Body of pancreas (tissue), 4 donors: ENCODE data around the gene XIST. TPM values are rescaled to one million over a fixed set of nuclear protein-coding genes. Genes with fewer than 3 reads are reported as not detected.

Source experiments
- ATAC-seq: fragments of 150-250 bp; one replicate; pipeline ENCODE4 v1.9.1; 2016
- DNase-seq, 4 donors: peaks; one replicate each; pipeline ENCODE4 v3.0.0-alpha.2; 2019
- H3K27ac ChIP-seq, 4 donors: fragments of 200-600 bp; sonication (generic); 1 replicate in 3 of 4; 2 replicates in 1 of 4; pipeline versions ENCODE4 v1.5.1 to v1.6.1; 2016 to 2019; ENCODE audit warnings: mild to moderate bottlenecking in 1 of 4, mixed read lengths in 1 of 4, moderate library complexity in 1 of 4
- H3K27me3 ChIP-seq, 2 donors: fragments of 200-600 bp; sonication (generic); one replicate each; pipeline ENCODE4 v1.6.0; 2016; ENCODE audit warnings: mild to moderate bottlenecking in 1 of 2
- H3K36me3 ChIP-seq, 2 donors: fragments of 200-600 bp; sonication (generic); replicated peaks in 1 of 2; 2 replicates each; pipeline ENCODE4 v1.5.1; 2016; ENCODE audit warnings: low read depth in 2 of 2; ENCODE audit not compliant: insufficient read depth in 1 of 2
- H3K4me1 ChIP-seq: fragments of 200-600 bp; sonication (generic); one replicate; pipeline ENCODE4 v1.6.0; 2016
- H3K4me3 ChIP-seq, 2 donors: fragments of 200-600 bp; sonication (generic); 1 replicate in 1 of 2; 2 replicates in 1 of 2; pipeline ENCODE4 v1.5.1; 2016 to 2019
- H3K9me3 ChIP-seq, 3 donors: fragments of 200-600 bp; sonication (generic); 1 replicate in 2 of 3; 2 replicates in 1 of 3; pipeline ENCODE4 v1.5.1; 2016
- CTCF ChIP-seq, 7 experiments: fragments of 450-650 bp in 4 of 7; fragments of 200-600 bp in 3 of 7; sonication (generic) in 3 of 7; IDR thresholded peaks; one replicate each; pipeline ENCODE4 v1.5.1; 2016 to 2019; ENCODE audit warnings: antibody characterized with exemption in 7 of 7
- POLR2A ChIP-seq, 3 donors: fragments of 450-650 bp; IDR thresholded peaks; one replicate each; pipeline ENCODE4 v1.6.1; 2016; ENCODE audit warnings: antibody characterized with exemption in 3 of 3, mild to moderate bottlenecking in 2 of 3
- WGBS, 2 donors: methylation state at CpG; one replicate each; pipeline ENCODE4 v1.1.5; 2017; 5-methylcytosine and 5-hydroxymethylcytosine counted together
- intact Hi-C: fragments of 100-400 bp; cut with DNase I; formaldehyde crosslinking; loops from one replicate; pipeline ENCODE4 v1.15.1; 2023
- total RNA-seq, 2 donors: library from RNA; depleted of rRNA; stranded (reverse); fragments of >200 nt; gene quantifications; one replicate each; pipeline ENCODE4 v1.1.0, GENCODE V29; 2016

Gene XIST
- total RNA-seq, 2 donors from 2014 or later: 246 to 462 TPM

GRCh38 chrX:73840120-73840924 lies 12.2 kb downstream of the XIST start:
- ATAC-seq (no peak), DNase-seq (no peak)
- TF ChIP-seq POLR2A (IDR thresholded peaks at IDR 0.05) (no peak), CTCF (IDR thresholded peaks at IDR 0.05) (no peak)
- H3K9me3 ChIP-seq: no peaks in the 10 kb centered on the region
- H3K4me1 ChIP-seq: no peaks in the 10 kb centered on the region
- H3K27ac ChIP-seq: no peak overlapping the region
- H3K36me3 ChIP-seq: no peaks in the 10 kb centered on the region
- 61 to 69% methylated on average over 6 of the region's 6 CpGs for WGBS, 2 donors
- H3K4me3 ChIP-seq: no peak overlapping the region
- H3K27me3 ChIP-seq: no peaks in the 10 kb centered on the region
- intact Hi-C loops: no loop called here

- WGBS, 2 donors: 33 to 62% methylated on average over 1 of the region's 1 CpG
- no peaks in the 10 kb centered on the region for H3K4me1 ChIP-seq
Observed at GRCh38 chrX:73839152-73839551, 13.4 kb downstream of the XIST start.

GRCh38 chrX:73838123-73838522 lies 14.4 kb downstream of the XIST start:
- intact Hi-C loops: no loop called here
- H3K4me3 ChIP-seq: no peak overlapping the region
- ATAC-seq (no peak), DNase-seq (no peak)
- WGBS, 2 donors: 78 to 81% methylated on average over 3 of the region's 3 CpGs
- no peaks in the 10 kb centered on the region for H3K9me3 ChIP-seq
- H3K4me1 ChIP-seq: no peaks in the 10 kb centered on the region
- no peaks in the 10 kb centered on the region for H3K27me3 ChIP-seq
- H3K36me3 ChIP-seq: no peaks in the 10 kb centered on the region
- no peak for TF ChIP-seq POLR2A (IDR thresholded peaks at IDR 0.05)
- H3K27ac ChIP-seq: no peak overlapping the region

More at GRCh38 chrX:73839152-73839551, 13.4 kb downstream of the XIST start:
- H3K27ac ChIP-seq: no peak overlapping the region
- no peaks in the 10 kb centered on the region for H3K27me3 ChIP-seq
- no peak for ATAC-seq
- no peaks in the 10 kb centered on the region for H3K36me3 ChIP-seq
- H3K9me3 ChIP-seq: no peaks in the 10 kb centered on the region
- TF ChIP-seq POLR2A (IDR thresholded peaks at IDR 0.05): no peak
- no peak for TF ChIP-seq CTCF (IDR thresholded peaks at IDR 0.05)
- intact Hi-C loops: no loop called here
- H3K4me3 ChIP-seq: no peak overlapping the region
- no peak for DNase-seq

GRCh38 chrX:73836956-73837477 lies 15.5 kb downstream of the XIST start:
- WGBS, 2 donors: 8 to 22% methylated on average over 1 of the region's 1 CpG
- intact Hi-C loops: no loop called here
- no peaks in the 10 kb centered on the region for H3K36me3 ChIP-seq
- TF ChIP-seq CTCF (IDR thresholded peaks at IDR 0.05) (no peak), POLR2A (IDR thresholded peaks at IDR 0.05) (no peak)
- no peaks in the 10 kb centered on the region for H3K27me3 ChIP-seq
- H3K4me1 ChIP-seq: no peaks in the 10 kb centered on the region
- H3K27ac ChIP-seq: no peak overlapping the region
- ATAC-seq (no peak), DNase-seq (no peak)
- H3K9me3 ChIP-seq: no peaks in the 10 kb centered on the region
- no peak overlapping the region for H3K4me3 ChIP-seq

GRCh38 chrX:73834219-73834618 lies 18.3 kb downstream of the XIST start:
- WGBS, 2 donors: 62 to 73% methylated on average over 3 of the region's 3 CpGs
- intact Hi-C loops: no loop called here
- Histone ChIP-seq H3K9me3 (no peaks in the 10 kb centered on the region), H3K36me3 (no peaks in the 10 kb centered on the region), H3K4me1 (no peaks in the 10 kb centered on the region), H3K27me3 (no peaks in the 10 kb centered on the region), H3K4me3 (no peak overlapping the region), H3K27ac (no peak overlapping the region)
- no peak for ATAC-seq
- TF ChIP-seq CTCF (IDR thresholded peaks at IDR 0.05) (no peak), POLR2A (IDR thresholded peaks at IDR 0.05) (no peak)
- no peak for DNase-seq
